DMS153 (cell line): ENCODE results near the gene DGCR2.
"Not testable (repeated sequence)": the region's sequence is repeated elsewhere in the genome, so short reads cannot be mapped to it uniquely, and the experiment has no call there.

ENCODE experiments used
- DNase-seq: peaks from one replicate; lab custom pipeline; 2025; lab: John Stamatoyannopoulos, UW

The DGCR2 gene

DNA sequence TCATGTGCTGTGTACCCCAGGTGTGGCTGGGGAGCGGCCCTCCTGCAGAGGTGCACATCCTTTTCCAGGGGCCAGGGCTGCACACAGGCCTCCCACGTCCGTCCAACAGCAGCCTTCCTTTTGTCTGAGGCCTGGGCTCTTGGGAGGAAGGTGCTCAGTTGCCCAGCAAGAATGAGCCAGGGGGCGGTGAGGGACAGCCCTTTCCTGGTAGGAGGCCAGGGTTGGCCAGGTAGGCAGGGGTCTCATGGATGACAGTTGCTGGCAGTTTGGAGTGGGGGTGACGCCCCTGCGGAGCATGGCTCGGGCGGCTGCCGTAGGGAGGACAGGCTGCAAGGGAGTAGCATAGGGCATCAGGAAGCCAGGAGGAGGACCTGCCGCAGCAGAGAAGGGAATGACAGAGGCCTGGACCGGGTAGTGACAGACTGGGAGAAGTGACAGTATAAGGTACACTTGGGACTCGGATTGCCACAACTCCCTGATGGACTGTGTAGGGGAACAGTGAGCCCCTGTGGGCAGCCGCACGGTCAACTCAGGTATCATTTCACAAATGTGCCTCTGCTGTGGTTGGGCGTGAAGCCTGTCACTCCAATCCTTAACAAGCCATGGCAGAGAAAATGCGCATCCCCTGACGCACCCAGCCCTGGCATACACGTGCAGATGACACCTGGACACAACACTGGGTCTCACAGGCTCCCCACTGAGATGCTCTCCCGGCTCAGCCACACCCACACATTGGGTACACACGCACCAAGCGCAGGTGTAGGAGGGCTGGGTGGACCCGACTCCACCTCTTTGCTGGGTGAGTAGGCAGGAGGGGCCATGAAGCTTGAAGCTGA is 79.7 kb downstream of the DGCR2 start:
- no peak for DNase-seq

DNA sequence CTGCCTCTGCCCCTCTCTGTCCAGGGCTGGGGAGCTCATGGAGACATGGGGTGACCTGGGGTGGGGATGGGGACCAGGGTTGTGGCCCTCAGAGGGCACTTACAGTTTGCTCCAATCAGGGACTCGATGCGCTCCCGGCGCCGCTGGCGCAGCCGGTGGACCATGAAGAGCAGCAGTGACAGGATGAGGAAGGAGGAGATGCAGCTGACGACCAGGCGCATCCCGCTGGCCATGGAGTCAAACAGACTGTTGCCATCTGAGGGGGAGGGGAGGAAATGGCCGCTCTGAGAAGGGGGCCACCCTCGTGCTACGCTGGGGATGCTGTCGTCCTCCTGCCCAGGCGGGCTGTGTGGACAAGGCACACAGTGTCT is 80.5 kb downstream of the DGCR2 start:
- DNase-seq: no peak

DNA sequence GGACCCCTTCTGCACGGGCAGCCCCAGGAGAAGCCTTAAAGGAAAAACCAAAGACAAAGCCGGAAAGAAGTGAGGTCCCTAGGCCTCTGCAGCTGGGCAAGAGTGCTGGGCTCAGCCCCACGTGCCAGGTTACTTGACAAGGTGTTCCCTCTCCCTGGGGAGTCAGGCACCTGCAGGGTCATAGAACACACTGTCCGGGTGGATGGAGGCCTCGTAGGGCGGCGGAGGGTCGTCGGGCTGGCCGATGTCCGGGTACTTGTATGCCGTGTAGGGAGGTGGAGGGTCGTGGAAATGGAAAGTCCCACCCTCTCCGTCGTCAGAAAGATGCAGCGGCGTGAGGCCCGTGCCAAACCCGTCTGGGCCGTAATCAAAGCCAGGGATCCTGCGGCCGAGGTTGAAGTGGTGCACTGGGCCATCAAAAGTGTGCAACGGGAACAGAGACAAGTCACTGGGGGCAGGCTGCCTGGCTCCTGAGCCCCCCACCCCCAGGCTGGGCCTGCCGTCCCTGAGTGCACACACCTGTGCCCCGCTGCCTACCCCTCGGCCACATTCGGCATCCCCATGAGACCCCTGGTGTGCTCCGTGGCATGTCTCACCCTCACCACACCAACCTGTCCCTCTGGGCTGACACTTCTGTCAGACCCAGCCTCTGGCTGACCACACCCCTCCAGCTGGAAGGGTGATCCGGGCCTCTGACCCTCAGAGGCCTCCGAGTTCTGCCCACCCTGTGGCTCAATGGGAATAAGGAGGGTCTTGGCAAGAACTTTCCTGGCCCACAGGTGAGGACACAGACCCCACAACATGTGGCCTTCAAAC is 81.1 kb downstream of the DGCR2 start:
- no peak for DNase-seq

DNA sequence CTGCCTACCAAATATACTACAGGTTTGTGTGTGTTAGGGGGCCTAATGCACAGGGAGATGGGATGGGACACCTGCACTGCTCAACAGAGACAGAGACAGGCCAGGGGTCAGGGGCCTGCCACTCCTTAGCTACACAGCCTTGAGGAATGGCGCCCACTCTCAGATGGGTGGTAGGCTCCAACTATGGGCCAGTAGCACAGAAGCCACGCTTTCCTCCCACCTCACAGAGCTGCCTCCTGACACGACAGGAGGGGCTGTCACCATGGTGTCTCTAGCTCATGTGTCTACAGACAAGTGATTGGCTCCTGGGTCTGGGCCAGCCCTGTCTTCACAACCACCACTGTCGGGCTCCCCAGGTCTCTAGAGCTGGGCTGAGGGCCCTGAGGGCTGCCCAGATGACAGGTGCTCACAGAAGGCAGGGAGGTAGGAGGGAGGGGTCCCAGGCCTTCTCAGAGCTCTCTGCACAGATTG is 81.8 kb downstream of the DGCR2 start:
- no peak for DNase-seq

DNA sequence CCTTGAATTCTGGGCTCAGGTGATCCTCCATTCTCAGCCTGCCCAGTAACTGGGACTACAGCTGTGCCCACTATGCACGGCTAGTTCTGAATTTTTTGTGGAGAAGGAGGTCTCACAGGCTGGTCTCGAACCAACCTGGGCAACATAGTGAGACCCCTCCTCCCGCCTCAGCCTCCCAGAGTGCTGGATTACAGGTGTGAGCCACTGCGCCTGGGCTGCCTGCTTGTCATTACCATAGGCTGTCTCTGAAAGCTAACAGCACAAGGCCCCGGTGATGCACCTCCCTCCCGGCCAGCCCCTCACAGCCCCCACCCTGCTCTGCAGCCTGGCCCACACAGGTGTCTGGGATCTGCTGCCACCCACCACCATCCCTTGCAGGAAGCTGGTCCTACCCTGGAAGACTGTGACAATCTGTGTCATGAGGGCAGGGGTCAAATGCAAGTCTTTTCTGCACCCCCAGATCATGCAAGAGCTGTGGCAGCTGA is 82.4 kb downstream of the DGCR2 start:
- DNase-seq: no peak

DNA sequence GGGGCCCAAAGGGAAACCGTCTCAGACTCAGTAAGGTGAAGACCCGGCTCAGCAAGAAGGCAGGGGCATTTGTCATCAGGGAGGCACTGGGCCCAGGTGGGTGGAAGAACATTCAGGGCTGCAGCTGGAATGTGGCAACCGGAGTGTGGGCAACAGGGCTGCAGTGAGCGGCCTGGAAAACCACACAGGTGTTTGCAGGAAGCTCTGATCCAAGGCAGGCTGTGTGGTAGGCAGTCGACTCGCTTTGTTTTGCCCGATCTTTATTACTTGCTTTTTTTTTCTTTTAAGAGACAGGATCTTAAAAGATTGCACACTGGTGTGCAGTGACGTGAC is 82.8 kb downstream of the DGCR2 start:
- DNase-seq: no peak

DNA sequence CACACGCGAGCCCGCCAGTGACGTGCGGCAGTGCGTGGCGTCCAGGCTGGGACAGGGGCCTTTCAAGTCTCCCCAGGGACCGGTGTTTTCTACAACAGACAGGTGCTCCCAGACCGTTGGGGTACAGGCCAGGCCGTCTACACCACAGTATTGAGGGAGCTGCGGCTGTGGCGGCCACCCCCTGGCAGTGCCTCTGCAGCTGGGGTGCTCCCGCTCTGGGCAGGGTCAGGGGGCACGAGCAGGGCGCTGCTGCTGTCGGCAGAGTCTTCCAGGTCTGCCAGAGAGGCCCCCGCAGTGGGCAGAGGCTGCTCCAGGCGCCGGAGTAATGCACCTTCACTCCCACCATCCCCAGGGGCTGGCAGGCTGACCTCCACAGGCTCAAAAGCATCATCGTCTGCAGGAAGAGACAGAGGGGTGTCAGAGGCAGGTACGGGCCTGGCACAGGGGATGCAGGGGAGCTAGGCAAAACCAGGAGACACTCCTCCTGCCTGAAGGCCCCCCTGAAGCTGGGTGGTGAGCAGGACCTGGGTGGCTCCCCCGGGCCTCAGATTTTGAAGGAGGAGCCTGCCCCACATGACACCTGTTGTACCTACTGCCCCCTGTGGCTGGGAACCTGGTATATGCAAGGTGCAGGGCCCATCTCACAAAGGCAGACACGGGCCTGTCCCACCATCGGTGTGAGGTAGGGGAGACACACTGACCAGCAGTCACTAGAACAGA is 83.3 kb downstream of the DGCR2 start:
- no peak for DNase-seq

DNA sequence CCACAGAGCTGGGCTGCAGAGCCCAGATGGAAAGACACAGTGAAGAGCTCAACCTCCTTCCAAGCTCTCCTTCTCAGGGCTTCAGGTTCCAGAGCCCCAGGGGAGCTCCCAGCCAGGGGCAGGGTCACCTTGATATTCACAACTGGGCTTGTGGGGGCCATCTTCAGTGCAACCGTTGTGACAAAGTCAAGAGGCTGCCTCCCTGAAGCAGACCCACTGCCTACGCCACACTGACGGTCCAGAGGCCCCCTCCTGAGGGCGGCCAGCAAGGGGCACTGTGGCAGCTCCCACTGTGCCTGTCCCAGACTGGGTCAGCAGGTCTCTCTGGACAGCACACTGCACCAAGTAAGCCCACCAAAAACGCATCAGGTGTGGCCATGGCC is 84.1 kb downstream of the DGCR2 start:
- no peak for DNase-seq

DNA sequence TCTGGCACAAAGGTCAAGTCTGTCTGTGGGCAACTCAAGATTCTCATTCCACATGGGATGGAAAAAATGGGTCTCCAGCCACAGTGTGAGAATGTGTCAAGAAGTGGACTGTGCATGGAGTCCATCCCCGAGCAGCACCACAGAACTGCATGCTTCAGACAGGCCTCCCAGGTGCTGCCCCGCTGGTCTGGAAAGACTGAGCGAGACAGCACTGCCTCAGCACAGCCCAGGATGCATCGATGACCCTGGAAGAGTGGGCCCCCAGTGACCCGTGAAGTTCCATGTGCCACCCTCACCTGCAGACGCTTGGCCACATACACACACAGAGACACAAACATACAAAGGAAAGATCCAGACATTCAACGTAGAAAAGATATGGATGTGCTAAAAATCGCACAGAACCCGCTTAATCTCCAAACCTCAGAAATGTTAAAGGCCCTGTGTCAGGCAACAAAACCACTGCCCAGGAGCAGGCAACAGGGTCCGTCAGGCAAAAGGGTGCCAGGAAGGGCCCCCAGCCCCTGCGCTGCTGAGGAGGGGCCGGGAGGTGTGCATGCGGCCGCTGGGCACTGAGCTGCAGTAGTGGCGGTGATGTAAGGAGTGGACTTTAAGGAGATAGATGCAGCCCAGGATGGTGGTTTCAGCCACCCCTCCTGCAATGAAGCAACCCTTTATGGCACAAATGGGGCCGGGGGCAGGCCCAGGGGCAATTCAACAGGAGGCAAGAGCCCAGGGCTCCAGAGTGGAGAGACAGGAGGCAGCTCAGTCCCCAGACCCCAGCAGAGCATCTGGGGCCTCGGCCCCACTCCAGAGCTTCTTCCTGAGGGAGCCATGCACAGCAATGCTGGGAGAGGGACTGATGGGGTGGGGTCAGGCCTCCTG is 84.7 kb downstream of the DGCR2 start:
- no peak for DNase-seq

DNA sequence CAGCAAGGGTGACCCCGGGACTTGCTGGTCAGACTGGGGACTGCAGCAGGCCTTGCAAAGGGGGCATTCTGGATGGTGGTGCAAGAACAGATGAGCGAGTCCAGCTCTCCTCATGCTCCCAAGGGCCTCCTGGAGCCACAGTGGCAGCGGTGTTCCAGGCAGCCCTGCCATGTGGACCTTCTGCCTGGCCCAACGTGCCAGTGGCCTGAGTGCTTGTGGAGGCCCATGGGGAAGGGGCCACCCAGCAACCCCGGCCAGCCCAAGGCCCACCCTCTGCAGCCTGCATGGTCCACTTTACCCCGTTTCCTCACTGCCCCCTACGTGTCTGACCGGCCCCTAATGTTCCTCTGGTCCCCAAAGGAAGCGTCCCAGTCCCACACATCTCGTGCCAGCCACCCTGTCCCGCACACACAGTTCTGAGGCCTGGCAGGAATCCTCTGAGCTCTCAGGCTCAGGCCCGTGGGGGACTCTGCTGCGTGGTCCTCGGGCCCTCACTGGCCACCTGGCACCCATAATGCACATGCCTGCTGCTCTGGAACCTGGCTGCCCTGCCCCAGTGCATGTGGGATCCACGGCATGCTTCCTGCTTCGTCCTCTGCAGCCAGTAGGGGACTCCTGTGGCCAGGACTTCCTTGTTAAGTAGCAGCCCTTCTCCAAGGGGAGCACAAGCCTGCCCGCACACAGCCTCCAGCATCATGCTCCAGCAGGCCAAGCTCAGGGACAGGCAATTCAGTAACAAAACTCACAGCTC is 85.5 kb downstream of the DGCR2 start:
- DNase-seq: no peak

DNA sequence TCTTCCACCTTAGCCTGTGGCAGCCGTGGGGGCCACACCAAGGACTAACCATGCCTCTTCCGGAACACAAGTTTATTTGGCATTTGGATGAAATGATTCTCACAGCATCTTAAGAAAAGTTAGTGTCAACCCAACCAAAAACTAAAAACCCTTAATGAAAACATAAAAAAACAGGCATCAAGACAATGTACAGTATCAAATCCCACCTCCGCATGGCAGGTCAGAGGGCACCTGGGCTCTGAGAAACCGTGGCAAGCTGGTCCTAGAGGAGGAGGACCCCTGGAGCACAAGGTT is 86.0 kb downstream of the DGCR2 start:
- no peak for DNase-seq

DNA sequence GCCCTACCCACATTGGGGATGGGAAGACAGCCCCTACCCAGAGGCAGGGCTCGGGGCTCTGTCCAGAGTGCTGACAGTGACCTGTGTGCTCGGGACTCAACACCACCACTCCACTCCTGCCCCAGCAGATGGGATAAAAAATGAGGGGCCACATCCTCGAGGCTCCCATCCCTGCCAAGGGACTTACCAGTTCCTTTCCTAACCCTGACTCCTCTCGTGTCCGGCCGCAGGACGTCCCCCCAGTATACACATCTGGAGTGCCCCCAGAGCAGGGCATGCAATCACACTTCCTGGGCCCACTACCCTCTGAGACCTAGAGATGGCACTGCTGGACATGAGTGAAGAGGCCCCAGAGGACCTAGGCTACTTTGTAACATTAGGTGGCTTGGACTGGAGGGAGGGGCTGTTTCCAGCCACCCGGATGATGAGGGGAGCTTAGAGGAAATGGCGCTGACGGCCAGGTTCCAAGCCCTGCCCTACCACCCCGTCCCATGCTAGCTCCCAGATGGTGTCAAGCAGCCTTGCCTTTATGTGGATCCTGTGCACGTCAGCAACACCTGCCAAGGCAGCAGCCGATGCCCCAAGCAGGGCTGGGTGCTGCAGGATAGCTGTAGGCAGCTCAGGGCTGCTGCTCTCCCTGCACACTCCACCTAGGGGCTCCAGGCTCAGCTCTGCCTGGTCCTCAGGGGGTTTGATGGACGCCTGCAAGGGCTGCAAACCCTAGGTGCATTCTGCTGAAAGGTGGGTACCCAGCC is 86.6 kb downstream of the DGCR2 start:
- no peak for DNase-seq

DNA sequence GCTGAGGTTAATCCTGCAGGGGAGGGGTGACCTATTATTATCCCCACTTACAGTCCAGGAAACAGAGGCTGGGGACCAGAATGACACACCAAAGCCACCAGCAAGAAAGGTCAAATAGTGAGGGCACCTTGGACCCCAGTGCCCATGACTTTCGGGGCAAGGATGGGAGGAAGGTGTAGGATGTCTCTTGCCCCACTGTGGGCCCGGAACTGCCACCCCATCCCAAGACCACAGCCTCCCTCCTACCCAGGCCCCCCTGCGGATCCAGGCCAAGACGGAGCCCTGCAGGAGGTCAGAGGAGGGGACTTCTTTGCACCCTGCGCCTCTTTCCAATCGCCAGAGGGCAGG is 87.1 kb downstream of the DGCR2 start:
- not testable (repeated sequence) for DNase-seq

DNA sequence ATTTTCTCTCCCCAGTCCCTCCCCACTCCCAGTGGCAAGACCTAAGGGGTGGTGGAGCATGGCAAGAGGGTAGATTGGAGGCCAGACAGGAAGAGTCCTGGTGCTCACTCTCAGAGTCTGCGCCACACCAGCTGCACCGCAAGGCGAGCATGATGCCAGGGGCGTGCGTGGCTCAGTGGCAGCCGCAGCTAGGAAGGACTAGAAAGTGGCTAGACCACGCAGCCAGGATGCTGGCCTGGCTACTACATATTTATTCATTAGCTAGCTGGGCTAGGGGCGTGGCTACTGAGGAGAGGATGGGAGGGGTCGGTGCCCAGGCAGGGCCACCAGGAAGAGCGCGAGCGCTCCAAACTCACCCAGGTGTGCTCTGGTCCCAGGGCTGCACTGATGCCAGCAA is 87.5 kb downstream of the DGCR2 start:
- not testable (repeated sequence) for DNase-seq

DNA sequence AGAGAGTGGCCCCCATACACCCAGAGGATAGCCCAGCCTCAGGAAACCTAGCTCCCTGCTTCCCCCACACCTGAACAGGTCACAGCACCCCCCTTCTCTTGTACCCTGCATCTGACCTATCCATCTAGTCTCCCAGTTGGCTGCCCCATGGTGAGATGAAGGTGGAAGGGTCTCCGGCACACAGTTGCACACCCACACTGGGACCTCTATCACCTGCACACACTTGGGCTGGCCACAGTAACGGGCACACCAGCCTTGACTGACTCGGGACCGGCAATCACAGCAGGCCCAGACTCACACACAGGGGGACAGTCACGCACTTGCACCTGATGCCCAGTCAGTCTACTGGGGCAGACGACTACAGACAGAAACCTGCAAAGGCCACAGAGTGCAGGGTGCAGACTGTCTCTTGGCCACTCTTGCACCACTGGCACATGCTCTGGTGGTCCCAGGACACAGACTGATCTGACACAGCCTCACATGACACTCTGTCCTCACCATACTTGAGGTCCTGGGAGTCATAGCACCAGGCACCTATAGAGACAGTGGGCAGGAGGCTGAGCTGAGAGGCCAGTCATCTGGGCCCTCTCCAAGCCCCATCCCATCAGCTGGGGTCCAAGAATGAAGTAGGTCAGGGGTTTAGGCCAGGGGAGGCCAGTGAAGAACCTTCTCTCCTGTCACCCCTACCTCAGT is 88.0 kb downstream of the DGCR2 start:
- DNase-seq: not testable (repeated sequence)

DNA sequence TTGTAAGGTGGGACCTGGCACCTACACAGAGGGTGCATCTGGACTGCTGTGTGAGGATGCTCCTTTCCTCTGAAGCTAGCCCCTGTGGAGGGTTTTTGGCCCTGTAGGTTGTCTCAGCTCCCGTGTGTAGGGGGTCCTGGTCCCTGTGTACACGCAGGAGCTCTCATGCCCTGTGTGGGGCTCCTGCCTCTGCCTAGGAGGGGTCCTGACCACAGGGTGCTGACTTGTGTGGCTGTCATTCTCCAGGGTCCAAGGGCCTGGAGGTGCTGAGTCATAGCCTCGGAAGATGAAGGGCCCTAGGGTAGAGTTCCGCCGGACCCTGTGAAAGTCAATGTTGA is 88.7 kb downstream of the DGCR2 start:
- DNase-seq: not testable (repeated sequence)

DNA sequence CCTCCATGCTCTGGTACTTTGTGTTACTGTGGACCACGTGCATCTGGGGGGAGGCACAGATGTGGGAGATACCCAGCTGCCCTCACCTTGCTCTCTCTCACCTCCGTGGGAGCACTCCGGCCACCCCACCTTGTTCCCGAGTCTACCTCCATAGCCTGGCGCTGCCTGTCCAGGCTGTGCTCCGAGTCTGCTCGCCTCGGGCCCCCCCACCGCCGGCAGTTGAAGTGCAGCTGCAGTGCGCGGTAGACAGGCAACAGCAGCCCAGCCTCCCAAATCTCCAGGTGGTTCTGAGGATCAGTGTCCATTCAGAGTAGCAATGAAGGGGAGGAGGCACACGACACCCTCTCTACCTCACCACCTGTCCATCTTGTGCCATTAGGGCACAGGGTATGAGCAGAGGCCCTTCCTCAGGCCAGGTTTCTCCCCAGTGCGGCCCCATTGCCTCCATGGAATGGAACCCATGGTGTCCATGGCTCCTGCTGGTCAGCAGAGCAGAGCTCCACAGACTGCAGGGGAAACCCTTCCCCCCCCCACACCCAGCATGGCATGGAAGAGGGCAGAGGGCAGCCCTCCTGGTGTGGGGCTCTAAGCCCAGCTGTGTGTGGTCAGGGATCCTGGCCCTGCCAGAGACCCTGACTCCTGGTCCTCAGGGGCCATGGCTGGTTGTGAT is 89.2 kb downstream of the DGCR2 start:
- not testable (repeated sequence) for DNase-seq

DNA sequence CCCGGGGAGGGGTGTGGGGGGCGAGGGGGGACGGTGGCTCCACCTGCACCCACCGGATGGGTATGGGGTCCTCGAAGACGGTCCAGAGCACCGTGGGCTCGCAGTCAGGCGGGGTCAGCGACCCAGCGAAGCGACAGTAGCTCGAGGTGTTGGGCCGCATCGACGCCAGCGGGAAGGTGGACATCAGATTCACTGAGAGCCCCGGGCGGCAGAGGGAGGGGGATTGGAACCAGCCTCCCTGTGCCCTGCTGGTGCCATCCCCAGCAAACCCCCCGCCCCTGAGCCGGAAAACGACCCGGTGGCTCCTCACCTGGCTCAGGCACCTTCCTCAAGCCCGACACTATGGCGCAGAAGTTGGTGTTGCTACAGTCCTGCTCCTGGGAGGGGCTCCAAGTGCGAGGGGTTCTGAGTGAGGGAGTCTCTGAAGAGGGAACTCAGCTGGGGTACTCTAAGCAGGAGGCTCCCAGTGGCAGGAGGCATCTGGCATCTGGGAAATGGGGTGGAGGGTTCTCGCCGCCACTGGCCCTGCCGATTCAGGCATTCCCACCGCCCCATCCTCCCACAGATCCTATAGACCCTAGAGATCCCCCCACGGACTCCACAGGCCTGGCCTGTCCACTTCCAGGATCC is 89.9 kb downstream of the DGCR2 start:
- not testable (repeated sequence) for DNase-seq

DNA sequence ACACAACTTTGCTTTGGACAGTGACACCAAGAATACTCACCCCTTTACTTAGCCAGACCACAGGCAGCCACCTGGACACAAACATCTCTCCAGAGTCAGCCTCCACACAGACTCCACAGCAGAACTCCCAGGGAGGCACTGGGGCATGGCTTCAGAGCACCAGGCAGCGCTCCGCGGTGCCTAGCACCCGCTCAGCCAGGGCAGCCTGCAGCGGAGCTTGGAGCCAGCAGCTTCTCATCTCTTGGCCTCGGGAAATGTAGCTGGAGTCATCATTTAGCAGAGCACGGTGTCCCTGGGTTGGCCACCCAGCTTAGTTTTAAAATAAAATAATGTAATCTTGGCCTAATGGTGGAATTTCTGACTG is 91.3 kb downstream of the DGCR2 start:
- DNase-seq: not testable (repeated sequence)
